Activated CD8-positive, alpha-beta memory T cell treated with anti-CD3 and anti-CD28 coated beads for 24 hours (primary cell): Measurements from ENCODE around the gene DCST1.

ENCODE experiments used
- DNase-seq: peaks from one replicate; pipeline ENCODE4 v3.0.0-alpha.2; 2020

DCST1 gene

DNA sequence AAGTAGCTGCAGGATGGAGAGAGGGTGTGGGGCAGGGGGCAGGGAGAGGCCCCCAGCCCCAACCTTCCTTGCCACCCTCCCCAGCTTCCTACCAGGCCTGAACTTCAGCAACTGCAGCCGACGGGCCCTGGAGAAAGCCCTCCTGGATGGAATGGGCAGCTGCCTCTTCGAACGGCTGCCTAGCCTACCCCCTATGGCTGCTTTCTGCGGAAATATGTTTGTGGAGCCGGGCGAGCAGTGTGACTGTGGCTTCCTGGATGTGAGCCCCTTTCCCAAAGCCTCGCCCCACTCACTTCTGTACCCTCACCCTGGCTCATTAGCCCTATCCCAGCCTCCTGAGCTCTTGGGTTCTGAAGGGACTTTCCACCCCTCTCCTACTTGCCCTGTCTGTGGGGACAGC lies 23.5 kb downstream of the DCST1 start:
- DNase-seq = no peak

DNA sequence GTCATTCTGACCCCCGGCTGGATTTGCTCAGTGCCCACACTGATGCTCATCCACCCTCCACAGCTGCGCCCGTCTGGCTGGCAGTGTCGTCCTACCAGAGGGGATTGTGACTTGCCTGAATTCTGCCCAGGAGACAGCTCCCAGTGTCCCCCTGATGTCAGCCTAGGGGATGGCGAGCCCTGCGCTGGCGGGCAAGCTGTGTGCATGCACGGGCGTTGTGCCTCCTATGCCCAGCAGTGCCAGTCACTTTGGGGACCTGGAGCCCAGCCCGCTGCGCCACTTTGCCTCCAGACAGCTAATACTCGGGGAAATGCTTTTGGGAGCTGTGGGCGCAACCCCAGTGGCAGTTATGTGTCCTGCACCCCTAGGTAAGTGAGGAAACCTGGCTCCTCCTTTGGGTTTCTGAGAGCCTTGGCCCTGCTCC lies 24.2 kb downstream of the DCST1 start:
- DNase-seq = no peak

DNA sequence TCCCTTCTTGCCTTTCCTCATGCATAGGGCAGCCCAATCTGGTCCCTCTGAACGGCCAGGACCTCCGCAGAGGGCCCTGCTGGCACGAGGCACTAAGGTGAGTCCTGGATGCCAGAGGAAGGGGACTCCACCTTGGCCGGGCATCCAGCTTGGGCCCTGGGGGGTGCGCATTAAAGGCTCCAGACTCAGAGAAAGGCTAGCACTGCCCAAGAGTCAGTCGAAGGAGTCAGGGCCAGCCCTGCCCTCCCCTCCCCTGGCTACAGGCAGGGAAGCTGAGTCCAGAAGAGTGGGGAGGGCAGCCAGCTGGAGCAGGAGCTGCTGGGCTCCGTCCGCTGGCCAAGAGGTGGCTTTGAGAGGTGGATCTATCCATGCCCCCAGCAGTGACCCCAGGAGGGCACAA lies 27.1 kb downstream of the DCST1 start:
- DNase-seq = no peak

DNA sequence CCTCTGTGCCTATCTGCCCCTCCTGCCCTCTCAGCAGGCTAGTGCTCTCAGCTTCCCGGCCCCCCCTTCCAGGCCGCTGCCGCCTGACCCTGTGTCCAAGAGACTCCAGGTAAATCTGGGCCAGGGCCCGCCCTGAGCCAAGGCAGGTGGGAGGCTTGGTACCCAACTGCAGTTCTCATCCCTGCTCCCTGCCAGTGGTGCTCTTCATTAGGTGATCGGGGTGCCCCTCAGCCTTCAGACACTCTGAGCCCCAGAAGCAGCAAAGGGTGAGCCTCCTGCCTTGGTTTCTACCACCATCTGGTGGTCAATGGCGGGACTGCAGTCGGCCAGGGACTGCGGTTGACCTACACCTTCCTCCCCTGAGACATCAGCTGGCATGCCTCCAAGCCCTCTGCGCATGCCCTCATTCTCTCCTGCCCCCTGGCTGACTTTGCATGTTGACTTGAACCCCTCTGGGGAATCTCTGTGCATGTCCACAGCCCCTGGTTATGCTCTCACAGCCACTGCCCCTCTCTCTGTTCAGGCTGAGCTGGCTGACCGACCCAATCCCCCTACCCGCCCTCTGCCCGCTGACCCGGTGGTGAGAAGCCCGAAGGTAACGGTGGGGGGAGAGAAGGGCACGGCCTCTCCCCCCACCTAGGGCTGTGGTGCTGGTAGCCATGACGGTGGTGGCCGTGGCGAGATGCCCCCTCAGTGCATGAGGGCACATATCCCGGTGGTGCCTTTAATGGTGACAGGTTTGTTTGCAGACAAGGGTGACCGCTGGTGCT lies 27.9 kb downstream of the DCST1 start:
- DNase-seq = peak; percentile 100

DNA sequence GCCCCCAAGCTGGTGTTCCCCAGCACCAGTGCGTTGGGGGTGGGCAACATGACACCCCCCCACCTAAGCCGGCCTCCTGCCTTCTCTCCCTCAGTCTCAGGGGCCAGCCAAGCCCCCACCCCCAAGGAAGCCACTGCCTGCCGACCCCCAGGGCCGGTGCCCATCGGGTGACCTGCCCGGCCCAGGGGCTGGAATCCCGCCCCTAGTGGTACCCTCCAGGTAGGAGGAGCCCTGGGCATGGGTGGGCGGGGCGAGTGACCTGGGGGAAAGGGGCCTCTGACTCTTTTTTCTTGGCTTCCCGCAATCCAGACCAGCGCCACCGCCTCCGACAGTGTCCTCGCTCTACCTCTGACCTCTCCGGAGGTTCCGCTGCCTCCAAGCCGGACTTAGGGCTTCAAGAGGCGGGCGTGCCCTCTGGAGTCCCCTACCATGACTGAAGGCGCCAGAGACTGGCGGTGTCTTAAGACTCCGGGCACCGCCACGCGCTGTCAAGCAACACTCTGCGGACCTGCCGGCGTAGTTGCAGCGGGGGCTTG lies 28.6 kb downstream of the DCST1 start:
- DNase-seq = no peak

DNA sequence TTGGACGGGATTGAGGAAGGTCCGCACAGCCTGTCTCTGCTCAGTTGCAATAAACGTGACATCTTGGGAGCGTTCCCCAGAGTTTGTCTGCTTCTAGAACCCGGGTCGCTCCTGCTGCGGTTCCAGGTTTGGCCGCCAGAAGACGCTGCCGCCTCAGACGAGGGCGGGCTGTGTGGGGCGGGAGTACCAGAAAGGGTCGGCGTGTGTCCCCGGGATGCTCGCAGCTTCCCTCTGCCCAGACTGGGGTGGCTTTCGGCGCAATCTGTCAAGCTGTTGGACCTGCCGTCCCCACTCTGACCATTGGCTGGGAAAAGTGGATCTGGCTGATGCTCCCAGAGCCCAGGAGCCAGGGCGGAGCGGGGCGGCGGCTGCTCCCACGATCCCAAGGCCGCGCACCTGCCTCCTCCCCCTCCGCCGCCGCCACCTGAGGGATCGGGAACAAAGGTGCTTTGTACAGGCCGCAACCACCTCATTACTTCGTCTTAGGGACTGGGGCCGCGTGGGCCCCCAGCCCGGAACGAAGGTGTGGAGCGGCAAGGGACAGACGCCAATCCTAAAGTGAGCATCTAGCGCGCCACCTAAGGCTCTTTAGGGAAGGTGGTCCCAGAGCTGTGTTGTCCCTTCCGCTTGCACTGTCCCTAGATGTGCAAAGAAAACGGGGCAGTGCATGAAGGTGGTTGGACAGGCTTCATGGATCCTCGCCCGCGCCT lies 29.2 kb downstream of the DCST1 start:
- DNase-seq = peak; percentile 91

DNA sequence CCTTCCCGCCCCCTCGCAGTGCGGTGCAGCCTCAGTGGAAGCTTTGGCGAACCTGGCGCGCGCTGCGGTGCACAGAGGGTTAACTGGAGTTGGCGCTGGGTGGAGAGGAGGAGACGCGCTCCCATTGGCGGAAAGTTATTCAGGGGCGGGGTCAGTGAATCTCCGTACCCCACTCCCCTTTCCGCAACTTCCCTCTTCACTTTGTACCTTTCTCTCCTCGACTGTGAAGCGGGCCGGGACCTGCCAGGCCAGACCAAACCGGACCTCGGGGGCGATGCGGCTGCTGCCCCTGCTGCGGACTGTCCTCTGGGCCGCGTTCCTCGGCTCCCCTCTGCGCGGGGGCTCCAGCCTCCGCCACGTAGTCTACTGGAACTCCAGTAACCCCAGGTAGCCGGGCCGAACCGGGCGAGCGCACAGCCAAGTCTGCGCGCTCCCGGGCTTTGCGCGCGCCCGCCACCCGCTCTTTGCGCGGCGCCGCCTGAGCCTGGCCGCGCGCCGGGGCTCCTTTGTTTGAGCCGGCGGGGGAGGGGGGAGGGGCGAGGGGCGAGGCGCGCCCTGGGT lies 30.0 kb downstream of the DCST1 start, which contains the start of gene EFNA4:
EFNA4 (plus strand) TSS at position 191 of the 561 bp plus-strand sequence; CDS start at position 275, 84 bp downstream.
- DNase-seq = peak; percentile 89

DNA sequence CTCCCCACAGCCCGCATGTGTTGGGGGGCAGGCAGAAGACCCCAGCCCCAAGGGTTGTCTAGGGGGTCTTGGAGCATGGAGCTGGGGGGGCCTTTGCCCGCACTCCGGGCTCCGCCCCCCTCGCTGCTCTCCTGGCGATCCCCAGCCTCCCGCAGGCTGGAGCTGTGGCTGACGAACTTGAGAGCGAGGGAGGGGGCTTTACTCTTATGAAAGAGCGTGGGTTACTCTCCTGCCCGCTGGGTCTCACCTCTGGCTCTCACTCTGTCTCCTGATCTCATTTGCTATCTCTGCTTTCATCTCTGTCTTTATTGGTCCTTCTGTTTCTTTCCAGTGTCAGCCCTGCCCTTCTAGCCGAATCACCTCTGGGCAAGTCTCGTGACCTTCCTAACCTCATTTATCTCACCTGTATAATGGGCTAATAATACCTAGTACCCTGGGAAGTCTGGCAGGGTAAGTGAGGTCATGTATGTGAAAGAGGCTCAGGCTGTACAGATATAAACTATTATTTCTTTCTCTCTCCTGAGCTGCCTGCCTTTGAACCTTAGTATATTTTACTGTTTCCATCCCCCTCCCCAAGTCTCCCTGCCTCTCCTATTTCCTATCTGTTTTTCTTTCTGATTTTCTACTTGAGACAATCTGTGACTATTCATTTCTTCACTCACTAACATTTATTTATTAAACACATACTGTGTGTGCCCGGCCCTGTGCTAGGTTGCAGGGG lies 30.6 kb downstream of the DCST1 start:
- peak; percentile 70 for DNase-seq

DNA sequence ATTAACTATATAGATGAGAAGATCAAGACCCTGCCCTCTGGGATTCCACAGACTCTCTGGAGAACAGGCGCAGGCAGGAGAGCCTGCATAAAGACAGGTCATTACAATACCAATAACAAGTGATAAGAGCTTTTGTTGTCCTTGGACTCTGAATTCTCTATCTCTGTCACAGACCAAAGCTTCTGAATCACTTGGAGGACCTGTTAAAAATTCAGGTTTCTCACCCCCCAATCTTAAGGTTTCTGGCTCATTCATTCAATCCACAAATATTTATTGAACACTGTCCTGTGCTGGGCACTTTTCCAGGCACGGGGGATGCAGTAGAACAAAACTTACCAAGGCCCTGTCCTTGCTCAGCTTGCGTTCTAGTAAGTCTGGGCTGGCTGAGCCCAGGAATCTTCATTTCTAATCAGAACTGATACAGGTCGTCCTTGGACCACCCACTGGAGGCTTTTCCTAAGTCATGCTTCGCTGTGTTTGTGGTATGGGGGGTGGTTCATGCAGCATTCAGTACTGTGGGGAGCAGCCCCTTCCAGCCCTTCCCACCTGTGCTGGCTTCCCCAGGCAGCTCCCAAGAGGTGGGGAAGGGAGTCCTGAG lies 31.3 kb downstream of the DCST1 start:
- no peak for DNase-seq

DNA sequence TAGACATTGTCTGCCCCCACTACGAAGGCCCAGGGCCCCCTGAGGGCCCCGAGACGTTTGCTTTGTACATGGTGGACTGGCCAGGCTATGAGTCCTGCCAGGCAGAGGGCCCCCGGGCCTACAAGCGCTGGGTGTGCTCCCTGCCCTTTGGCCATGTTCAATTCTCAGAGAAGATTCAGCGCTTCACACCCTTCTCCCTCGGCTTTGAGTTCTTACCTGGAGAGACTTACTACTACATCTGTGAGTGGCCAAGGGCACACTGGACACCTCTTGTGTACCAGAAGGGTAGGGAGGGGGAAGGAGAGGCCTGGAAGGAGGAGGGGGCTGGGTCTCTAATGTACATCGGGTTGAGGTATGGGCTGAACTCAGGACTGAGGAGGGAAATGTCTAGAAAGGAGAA lies 33.2 kb downstream of the DCST1 start:
- DNase-seq = no peak

DNA sequence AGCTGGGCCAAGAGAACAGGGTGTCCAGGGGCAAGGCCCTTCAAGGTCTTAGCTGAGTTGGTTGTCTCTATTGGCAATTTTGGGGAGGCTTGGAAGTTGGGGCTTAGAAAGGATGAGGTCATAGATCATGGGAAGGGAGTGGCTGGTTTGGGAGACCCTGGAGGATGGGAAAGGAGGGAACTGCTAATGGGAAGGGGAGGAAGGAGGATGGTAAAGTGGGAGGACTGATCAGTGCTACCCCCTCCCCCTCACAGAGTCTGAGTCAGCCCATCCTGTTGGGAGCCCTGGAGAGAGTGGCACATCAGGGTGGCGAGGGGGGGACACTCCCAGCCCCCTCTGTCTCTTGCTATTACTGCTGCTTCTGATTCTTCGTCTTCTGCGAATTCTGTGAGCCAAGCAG lies 35.0 kb downstream of the DCST1 start:
- DNase-seq = no peak

DNA sequence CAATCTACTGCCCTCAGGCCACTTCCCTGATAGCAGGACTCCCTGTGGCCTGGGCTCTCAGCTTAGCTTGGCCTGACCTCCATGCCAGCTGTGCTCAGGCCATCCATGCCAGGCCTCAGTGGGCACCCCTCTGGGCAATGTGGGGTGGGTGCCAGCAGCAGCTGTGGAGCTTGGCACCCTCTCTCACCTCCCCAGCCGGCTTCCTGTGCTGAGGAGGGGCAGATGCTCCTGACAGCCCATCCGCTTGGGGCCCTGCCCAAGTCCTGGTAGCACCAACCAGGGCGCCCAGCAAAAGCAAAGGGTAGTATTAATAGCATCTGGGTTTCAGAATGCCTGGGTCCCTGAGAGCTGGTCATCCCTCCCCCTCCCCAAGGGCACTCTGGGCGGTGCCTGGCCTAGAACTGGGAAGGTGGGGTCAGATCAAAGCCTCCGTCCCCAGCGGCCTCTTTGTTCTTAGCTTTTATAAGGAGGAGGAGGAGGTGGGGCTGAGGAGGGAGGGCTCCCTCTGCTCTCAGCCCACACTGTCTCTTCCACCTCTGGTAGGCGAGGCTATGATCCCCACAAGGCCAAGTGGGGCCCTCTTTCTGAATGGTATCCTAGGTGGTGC lies 36.0 kb downstream of the DCST1 start:
- no peak for DNase-seq

DNA sequence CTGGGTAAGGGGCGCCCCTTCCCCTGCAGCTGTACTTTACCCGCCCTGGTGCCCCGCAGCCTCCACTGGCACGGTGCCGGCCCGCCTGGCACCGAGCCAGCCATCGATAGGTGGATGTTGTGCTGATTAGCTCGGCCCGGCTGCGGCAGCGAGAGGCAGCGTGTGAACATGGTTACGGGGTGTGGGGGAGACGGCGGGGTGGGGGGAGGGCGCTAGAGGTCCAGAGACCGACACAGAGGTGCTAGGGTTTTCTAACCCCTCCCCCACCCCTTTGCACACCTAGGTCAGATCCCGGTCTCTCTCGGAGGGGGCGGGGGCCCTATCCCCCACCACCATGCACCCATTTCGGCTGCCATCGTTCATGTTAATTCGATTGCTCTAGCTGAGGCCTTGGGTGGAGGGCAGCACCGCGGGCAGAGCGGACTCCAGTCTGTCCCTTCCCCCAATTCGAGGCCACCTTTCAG lies 36.6 kb downstream of the DCST1 start:
- no peak for DNase-seq

DNA sequence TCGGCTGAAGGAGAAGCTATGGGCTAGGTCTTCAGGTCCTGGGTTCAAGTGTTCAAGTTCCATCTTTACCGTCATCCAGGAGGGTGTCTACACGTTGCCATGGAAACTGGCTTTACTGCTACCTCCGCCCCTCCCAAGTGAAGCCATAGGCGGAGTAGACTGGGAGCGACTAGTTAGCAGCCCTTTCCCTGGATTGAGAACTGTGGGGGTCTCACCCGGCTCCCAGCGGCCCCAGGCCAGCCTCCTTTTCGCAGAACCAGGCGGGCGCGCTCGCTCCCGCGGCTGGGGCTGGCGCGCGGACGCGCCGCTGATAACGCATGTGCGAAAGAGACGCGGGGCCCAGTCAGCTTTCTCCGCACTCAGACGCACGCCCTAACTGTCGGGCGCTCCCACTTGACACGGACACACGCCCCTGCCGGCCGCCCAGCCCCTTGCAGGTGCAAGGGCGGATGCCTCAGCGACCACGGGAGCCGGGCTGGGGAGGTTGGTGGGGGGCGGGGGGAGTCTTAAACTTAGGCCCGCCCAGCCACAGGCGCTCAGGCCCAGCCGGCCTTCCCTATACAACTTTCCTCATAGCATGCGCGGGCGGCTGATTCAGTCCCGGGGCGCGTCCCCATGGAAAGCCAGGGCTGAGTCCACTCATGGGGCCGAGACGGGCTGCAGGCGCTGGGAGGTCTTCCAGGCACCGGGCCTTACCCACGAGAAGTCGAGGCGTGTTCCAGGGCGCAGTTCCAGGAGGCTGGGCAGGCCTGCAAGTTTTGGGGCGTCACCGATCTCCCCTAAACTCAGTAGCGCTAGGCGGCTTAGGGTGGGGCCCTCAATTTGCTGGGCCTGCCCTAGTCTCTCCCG lies 37.3 kb downstream of the DCST1 start:
- peak; percentile 87 for DNase-seq

DNA sequence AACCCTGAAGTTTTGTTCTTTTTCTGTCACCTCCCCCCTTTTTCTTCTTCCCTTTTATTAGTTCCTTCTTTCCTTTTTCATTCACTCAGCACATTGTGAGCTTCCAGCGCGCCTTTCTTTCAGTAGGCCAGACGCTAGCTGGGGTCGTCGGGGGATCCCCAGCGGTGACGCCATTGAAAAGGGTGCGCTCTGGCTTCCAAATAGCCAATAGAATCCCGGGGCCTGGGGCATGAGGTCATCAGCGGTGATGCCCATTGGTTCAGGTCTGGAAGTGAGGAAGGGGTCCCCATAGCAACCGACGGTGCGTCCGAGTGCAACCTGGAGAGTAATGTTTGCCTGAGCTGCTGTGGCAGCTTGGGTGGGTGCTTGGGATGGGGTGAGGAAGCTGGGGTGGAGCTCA lies 38.1 kb downstream of the DCST1 start:
- DNase-seq = no peak

DNA sequence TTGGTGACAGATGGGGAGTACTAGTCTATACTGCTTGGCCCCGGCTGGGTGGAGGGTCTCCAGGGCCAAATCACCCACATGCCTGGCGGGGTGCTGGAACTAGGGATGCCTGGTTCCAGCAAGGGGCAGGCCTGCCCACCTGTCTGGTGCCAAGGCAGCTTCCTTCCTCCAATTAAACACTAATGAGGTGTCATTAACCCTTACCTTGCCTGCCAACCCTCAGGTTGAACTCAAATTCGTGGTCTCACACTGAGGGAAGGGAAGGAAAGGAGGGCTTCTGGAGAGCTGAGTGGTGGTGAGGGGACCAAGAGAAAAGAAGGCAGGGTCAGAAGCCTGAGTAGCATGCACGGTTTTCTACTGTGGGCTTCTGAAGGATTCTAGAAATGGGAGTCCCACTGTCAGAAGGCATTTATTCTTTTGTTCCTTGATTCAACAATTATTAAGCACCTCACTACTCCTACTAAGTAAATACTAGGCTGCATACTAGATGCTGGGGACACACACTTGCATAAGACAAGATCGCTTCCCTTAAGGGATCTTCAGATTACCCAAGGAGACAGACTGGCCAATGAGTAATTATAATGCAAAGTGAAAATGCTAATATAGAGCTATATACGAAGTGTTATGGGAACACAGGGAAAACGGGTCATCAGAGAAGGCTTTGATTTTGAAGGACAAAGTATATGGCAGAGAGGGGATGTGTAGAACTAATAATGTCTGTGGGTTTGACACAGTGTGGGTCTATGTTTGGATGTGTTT lies 39.1 kb downstream of the DCST1 start:
- no peak for DNase-seq

DNA sequence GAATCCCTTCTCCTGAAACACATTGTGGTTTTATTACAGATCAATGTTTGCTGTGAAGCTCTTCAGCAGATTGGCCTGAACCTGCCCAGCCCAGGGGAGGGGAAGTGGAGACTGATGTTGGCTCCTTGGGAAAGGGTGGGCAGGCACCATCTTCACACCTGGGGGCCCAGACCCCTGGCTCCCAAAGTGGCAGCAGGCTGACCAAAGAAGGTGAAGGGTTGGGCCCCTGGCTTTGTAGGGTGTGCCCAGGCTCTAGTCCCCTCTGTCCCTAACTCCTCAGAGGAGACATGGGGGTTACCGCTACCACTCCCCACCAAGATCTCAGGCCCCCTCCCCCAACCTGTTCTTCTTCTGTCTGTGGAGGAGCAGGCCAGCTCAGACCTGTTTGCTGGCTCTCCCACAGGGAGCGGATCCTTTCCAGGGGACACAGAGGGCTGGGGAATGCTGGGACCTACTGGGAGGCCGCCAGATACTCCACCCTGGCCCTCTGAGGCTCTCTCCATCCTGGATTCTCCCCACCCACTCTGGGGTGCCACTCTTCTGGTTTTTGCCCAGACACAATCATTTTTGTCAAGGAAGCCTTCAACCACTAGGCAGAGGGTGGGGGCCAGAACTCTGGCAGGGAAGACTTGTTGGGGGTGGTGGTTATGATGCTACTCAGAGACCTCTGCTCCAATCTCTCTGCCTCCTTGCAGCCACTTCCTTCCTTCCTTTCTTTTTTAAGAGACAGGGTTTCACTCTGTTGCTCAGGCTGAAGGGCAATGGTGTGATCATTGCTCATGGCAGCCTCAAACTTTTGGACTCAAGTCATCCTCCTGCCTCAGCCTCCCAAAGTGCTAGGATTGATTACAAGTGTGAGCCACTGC lies 40.0 kb downstream of the DCST1 start:
- no peak for DNase-seq

DNA sequence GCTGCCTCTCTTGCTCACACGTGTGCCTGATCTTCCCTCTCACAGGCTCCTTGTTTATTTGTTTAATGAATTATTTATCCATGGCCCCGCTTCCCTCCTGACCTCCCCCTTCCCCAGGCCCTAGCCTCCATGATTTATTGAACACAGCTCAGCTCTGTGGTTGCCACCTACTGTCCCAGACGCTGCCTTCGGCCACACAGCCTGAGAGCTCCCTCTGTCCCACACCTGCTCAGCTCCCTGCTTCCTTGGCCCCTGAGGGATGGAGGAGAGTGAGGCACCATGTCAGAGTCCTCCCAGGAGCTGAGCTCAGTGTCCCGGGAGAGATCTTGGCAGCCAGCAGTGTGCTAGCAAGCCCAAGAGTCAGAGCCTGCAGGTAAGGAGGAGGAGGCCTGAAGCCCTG lies 41.9 kb downstream of the DCST1 start:
- DNase-seq = no peak

DNA sequence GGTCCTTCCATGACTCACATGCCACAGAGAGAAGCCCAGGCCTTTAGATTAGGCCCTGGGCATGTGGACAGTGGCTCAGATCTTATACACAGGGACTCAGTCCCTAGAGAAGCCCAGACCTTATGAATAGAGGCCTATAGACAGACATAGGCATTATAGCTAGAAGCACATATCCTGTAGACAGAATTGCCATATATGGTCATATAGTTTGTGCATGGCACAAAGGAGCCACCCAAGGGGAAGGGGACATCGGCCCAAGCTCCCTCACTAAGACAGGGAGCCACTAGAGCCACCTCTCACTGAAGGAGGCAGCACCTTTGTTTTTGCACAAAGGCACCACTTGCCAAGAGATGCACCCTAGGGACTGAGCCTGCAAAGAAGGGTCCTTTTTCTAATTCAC lies 42.7 kb downstream of the DCST1 start:
- DNase-seq = no peak
